GM19395 (cell line): ENCODE measurements around the gene MIPOL1.
"Not testable (repeated sequence)": the region's sequence is repeated elsewhere in the genome, so short reads cannot be mapped to it uniquely, and the experiment has no call there.

Experiments
- ATAC-seq: cut with Tn5 transposase; IDR thresholded peaks from one replicate; pipeline ENCODE4 v1.9.1; 2021; ENCODE audit warnings: mild to moderate bottlenecking, moderate library complexity; ENCODE audit not compliant: unreplicated experiment

MIPOL1 gene

DNA sequence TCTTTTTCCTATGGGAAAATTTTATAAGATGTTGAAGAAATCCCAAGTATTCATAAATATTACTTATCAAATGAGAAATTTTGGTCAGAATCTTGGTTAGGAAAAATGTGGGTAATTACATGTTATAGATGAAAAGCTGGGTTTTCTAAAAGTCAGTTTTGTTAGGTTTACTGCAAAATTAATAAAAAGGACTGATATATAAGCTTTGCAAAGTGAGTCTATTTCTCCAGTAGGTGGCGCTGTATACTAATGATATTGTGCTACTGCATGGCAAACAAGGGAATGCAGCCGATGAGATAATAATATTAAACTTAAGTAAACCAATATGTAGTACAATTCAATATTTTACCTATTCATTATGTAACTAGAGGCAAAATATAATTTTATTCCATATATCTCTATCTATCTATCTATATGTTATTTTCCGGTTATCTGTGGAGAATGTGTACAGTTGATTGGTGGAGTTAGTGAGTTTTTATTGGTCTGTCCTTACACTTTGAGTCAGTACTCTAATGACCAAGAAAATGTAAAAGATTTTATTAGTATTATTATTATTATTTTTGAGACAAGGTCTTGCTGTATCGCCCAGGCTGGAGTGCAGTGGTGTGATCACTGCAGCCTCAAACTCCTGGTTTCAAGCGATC, 32.9 kb downstream of the MIPOL1 start:
- peak; percentile 77 for ATAC-seq

GRCh38 chr14:37232907-37233481, 35.3 kb downstream of the MIPOL1 start:
- no peak for ATAC-seq

GRCh38 chr14:37234222-37234621, 36.5 kb downstream of the MIPOL1 start:
- ATAC-seq: no peak

- ATAC-seq: not testable (repeated sequence)
These were observed 38.3 kb downstream of the MIPOL1 start for GRCh38 chr14:37236044-37236443.

- ATAC-seq: no peak
These were observed 39.4 kb downstream of the MIPOL1 start for GRCh38 chr14:37237094-37237493.

- no peak for ATAC-seq
These were observed 40.0 kb downstream of the MIPOL1 start for GRCh38 chr14:37237735-37238200.

DNA sequence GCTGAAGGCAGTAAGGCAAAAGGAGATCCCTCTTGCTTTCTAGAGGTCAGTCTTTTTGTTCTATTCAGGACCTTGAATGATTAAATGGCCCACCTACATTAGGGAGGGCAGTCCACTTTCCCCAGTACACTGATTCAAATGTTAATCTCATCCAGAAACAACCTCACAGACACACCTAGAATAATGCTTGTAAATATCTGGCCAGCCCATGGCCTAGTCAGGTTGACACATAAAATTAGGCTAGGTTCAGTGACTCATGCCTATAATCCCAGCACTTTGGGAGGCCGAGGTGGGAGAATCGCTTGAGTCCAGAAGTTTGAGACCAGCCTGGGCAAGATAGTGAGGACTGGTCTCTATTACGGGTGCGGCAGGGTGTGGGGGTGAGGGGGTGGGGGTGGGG, 43.5 kb downstream of the MIPOL1 start:
- no peak for ATAC-seq

DNA sequence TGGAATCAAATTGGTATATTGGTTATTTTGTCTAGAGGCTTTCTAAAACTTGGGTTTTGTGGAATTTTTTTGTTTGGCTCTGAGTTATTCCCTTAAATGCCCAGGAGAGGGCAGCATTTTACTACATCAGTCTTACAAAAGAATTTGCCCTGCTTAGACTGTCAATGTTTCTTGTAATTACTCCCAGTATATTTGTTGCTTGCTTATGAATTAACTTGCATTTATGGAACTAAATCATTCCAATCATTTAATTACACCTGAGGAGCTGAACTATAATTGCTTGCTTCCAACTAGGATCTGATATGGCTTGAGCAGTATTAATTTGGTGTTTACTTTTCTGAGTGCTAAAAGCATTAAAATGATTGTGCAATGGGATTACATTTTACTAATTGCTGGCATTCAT, 48.7 kb downstream of the MIPOL1 start:
- ATAC-seq: peak; percentile 50

DNA sequence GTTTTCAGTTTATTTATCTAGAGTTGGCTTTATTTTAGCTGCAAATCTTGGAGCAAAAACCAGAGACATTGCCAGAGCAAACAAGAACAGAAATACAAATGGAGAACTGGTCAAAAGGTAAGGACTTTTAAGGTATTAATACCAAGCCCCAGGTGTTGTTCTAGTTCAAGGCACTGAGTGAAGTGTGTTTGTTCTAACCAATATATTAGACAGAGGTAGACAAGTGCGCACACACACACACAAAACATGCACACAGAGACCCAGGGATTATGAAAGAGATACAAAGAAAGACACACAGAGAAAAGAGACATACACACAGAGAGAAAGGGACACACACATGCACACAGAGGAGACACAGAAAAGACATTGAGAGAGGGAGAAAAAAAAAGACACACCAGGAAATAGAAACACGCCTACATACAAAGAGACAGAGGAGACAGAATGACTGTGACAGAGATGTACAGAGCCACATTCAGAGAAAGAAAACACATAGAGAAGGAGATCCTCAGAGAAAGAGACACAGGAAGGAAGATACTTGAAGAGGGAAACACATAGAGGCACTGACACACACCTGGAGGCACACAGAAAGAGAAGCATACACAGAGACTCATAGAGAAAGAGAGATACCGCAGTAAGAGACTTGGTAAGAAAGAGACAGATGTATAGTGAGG, 50.2 kb downstream of the MIPOL1 start:
- ATAC-seq: no peak

DNA sequence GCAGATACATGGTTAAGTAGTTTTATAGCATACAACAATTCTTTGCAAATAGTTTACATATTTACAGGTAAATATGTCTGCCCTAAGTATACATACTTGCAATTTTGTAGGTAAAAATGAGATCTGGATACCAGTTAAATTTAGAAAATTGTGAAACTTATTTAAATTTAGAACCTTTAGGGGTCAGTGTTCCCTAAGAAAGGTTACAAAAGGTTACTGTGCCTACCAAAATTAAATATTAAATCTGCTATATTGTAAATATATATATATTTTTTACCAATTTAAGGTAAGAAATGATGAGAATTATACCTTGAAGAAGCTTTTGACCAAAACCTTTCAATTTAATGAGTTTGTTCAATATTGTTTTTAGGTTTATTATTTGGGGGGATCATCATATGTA, 54.0 kb downstream of the MIPOL1 start:
- no peak for ATAC-seq

GRCh38 chr14:37252434-37252833, 54.7 kb downstream of the MIPOL1 start:
- ATAC-seq: no peak

GRCh38 chr14:37253905-37254304, 56.2 kb downstream of the MIPOL1 start:
- no peak for ATAC-seq

GRCh38 chr14:37254411-37254947, 56.7 kb downstream of the MIPOL1 start:
- no peak for ATAC-seq

DNA sequence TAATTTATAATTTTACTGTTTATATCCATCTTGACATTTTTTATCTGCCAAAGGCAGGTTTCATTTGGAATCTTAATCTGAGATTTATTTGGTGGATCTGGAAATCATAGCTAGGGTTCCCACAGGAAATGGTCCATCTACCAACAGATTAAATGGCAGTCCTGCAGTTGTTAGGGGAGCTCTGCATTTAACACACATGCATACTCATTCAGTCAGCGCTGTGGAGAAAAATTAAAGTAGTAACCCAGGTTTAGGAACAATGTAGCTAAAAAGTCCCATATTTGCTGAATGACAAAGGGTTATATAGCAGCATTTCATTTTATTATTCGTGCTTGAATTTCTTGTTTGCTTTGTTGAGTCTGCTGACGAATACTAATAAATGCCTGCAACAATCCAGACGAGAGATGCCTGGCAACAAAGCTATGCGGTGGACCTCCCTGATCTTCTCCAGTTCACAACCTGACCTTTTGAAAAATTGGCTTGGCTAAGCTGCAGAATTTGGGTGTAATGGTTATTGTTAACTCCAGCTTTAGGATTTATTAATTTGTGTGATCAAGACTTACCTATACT, 59.8 kb downstream of the MIPOL1 start:
- no peak for ATAC-seq

- ATAC-seq: no peak
These were observed 64.9 kb downstream of the MIPOL1 start for GRCh38 chr14:37262649-37263048.

DNA sequence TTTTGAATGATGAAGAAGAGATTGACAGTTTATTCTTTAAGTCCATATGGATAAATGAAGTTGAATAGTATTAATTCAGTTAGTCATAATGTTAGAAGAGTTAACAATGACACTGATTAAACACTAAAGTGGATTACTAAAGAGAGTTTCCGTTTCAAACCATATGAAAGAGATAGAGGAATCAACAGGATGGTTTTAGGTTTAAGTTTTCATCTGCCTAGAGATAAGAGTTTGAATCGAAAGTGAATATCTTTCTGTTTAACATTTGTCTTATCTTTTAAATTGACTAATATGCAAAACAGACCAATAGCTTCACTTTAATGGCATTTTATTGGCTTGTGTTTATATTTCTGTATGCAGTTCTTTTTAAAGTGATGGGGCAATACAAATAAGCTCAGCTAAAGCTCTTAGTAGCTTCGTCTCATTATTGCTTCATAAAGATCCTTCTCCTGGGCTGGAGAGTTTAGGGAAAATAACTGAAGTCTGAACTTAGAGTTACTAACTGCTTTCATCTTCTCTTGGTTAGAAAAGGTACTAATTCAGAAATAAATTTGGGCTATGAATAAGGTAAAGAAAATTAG, 66.0 kb downstream of the MIPOL1 start:
- no peak for ATAC-seq

GRCh38 chr14:37268788-37269187, 71.1 kb downstream of the MIPOL1 start:
- ATAC-seq: no peak

- no peak for ATAC-seq
These were observed 72.9 kb downstream of the MIPOL1 start for GRCh38 chr14:37270629-37271028.

- no peak for ATAC-seq
These were observed 74.8 kb downstream of the MIPOL1 start for GRCh38 chr14:37272569-37272968.

DNA sequence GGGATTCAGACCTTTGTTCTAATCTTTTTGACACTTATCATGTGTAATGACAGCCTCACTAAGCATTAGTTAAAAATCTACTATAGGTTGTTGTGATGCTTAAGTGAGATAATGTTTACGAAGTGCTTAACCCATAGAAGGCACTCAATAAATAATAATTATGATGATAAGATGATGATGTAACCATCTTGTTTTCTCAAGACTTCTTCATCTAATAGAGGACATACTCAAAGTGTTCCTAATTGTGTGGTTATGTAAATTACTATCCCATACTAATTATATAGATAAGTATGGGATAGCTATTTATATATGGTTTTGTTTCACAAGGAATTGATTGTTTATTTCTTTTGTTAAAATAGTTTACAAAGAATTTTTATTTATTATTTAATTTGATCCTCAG, 76.9 kb downstream of the MIPOL1 start:
- no peak for ATAC-seq

GRCh38 chr14:37275963-37276362, 78.2 kb downstream of the MIPOL1 start:
- ATAC-seq: no peak
